Glomerular endothelial cell (primary cell): Measurements from ENCODE around the gene RBBP5. TPM values are rescaled to one million over a fixed set of nuclear protein-coding genes. Genes with fewer than 3 reads are reported as not detected.

ENCODE experiments used
- DNase-seq: peaks from one replicate; pipeline ENCODE4 v3.0.0-alpha.2; 2011; ENCODE audit warnings: low read depth, low spot score; ENCODE audit errors: extremely low read depth
- total RNA-seq: library from RNA; depleted of rRNA; stranded (reverse); fragments of >200 nt; gene quantifications from 2 replicates; pipeline ENCODE4 v1.2.3, GENCODE V29; 2015

RBBP5 gene
- total RNA-seq, 1 donor from 2014 or later, result 14.5 TPM

DNA sequence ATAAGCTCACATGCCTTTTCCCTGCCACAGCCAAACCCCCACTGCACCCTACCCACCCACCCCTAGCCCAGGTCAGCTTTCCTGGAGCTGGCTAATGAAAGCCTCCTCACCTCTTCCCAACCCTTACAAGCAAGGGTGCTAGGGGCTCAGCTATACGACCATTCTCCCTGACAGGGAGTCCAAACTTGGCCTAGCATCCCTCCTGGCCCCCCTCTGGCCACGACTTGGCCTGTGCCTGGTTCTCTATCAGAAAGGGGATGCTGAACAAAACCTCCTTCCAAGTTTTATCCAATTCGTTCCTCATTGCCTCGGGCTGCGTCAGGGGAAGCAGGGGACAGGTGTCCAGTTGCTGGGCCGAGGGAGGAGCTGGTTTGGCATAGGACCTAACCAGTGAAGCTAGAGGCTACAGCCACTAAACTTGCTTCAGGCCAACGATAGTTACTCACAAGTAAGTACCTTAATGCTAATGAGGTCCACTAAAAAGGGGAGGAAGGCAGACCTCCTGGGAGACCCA lies 46.1 kb downstream of the RBBP5 start:
- no peak for DNase-seq

- no peak for DNase-seq
These were observed 47.3 kb downstream of the RBBP5 start for GRCh38 chr1:205074513-205074912.

GRCh38 chr1:205074084-205074483 lies 47.7 kb downstream of the RBBP5 start:
- no peak for DNase-seq

GRCh38 chr1:205073511-205073910 lies 48.3 kb downstream of the RBBP5 start:
- DNase-seq, result no peak

GRCh38 chr1:205072881-205073280 lies 48.9 kb downstream of the RBBP5 start:
- DNase-seq, result no peak

- DNase-seq, result no peak
These were observed 49.5 kb downstream of the RBBP5 start for GRCh38 chr1:205072286-205072685.

- no peak for DNase-seq
These were observed 50.0 kb downstream of the RBBP5 start for GRCh38 chr1:205071801-205072200.

- DNase-seq, result no peak
These were observed 50.8 kb downstream of the RBBP5 start for GRCh38 chr1:205071028-205071409.

DNA sequence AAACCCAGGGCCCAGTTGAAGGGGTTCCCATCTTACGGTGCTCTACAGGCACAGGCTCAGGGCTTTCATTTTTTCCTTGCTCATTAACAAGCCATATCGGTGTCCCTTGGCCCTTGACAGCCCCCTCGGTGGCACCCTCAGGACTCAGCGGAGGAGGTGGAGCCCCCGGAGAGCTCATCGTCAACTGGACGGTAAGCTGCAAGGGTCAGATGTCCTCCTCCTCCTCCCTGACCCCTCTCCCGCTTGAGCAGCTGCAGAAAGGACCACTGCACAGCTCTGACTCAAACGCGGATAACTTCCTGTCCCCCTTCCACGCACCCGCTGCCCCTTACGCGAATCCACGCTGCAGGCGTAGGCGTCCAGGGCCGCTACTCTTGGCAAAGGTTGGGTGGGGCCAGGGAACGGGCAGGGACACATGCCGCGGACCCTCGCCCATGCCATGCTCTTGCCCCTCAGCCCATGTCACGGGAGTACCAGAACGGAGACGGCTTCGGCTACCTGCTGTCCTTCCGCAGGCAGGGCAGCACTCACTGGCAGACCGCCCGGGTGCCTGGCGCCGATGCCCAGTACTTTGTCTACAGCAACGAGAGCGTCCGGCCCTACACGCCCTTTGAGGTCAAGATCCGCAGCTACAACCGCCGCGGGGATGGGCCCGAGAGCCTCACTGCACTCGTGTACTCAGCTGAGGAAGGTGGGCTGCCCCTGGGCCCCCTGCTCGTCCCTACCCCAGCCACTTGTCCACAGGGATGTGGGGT lies 52.2 kb downstream of the RBBP5 start:
- DNase-seq, result no peak

- DNase-seq, result no peak
These were observed 53.2 kb downstream of the RBBP5 start for GRCh38 chr1:205068457-205069040.

DNA sequence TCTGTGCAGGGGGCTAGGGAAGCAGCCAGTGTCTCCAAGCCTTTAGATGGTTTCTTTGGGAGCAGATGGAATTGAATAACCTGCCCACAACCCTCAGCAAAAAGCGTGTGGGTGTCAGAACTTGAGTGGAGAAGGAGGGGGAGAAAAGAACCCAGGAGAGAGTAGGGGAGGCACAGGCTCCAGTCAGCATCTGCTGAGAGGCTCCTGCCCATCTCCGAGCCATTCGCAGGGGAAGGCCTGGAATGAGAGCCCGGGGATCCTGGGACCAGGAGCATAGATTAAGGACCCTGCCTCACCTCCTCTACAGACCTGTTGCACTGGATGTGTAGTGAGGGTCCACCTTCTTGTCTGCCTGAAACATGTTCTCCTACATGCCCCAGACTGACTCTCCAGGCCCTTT lies 53.8 kb downstream of the RBBP5 start:
- no peak for DNase-seq

DNA sequence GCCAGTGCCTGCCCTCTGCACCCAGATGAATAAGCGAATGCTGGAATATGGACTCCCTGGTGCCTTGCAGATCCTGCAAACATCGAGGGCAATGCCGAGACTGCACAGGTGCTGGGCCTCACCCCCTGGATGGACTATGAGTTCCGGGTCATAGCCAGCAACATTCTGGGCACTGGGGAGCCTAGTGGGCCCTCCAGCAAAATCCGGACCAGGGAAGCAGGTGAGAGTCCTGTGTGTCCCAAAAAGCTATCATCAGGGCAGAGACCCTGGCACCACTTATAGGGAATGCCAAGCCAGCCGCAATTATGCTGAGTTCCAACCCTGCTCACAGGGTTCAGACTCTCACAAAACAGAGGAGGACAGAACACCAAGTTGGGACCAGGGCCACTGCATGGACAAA lies 54.7 kb downstream of the RBBP5 start:
- DNase-seq, result no peak

DNA sequence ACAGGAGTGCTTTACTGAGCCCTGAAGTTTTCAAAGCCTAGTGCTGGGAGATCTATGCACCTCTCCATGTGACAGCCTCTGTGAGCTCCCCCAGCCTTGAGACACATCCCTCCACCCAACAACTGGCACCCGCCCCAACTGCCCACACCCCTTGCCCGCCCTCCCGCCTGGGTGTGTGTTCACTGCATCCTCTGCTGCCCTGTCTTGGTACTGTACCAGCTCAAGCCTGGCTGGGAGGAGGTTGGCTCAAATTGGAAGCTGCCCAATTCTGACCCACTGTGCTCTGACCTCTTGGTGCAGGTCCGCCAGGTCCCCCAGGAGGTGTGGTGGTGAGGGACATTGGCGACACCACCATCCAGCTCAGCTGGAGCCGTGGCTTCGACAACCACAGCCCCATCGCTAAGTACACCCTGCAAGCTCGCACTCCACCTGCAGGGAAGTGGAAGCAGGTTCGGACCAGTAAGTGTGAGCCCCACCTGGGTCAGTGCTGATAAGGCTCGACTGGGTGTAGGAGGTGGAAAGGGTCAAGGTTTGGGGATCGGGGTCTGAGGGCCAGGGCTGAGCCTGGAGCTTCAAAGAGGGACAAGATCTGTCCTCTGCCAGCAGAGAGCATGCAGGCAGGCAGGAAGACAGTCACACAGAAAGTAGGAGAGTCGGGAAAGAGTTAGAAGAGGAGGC lies 55.5 kb downstream of the RBBP5 start:
- DNase-seq, result no peak

DNA sequence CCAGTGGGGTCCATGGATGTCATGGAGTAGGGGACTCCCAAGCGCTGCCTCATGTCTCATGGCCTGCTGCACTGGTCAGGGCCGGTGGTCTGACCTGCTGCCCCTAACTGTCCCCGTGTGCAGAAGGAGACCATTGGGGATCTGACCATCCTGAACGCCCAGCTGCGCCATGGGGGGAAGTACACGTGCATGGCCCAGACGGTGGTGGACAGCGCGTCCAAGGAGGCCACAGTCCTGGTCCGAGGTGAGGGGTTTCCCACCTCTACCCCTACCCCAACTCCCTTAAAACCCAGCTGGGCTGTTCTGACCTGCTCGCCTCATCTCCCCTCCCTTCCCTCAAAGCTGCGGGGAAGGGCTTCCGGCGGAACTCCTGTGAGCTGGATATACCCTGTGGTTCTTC lies 56.1 kb downstream of the RBBP5 start:
- no peak for DNase-seq

GRCh38 chr1:205064741-205065316 lies 56.9 kb downstream of the RBBP5 start:
- DNase-seq, result no peak

DNA sequence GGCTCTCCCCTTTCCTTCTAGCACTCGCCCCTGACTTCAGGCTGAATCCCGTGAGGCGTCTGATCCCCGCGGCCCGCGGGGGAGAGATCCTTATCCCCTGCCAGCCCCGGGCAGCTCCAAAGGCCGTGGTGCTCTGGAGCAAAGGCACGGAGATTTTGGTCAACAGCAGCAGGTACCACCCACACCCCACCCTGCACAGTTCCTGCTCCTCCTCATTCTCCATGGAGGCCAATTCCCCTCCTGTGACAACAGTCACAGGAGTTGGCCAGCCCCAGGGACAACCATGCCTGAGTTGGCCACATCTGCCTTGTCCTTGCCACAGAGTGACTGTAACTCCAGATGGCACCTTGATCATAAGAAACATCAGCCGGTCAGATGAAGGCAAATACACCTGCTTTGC lies 57.5 kb downstream of the RBBP5 start:
- no peak for DNase-seq

- DNase-seq, result no peak
These were observed 58.9 kb downstream of the RBBP5 start for GRCh38 chr1:205062895-205063294.

GRCh38 chr1:205062319-205062718 lies 59.5 kb downstream of the RBBP5 start:
- DNase-seq, result no peak

DNA sequence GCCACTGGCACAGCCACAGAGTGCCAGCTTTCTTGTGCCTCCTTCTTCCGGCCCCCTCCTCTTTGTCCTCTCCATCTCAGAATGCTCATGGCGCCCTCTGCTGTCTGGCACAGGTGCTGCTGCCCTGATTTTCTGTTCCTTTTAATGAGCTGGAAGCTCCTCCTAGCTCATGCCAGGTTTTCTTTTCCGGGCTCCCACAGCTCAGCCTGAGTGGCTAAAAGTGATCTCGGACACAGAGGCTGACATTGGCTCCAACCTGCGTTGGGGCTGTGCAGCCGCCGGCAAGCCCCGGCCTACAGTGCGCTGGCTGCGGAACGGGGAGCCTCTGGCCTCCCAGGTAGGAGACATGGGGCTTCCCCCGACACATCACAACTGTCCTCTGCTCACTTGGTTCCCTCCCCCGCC lies 60.1 kb downstream of the RBBP5 start:
- DNase-seq, result peak; percentile 20

DNA sequence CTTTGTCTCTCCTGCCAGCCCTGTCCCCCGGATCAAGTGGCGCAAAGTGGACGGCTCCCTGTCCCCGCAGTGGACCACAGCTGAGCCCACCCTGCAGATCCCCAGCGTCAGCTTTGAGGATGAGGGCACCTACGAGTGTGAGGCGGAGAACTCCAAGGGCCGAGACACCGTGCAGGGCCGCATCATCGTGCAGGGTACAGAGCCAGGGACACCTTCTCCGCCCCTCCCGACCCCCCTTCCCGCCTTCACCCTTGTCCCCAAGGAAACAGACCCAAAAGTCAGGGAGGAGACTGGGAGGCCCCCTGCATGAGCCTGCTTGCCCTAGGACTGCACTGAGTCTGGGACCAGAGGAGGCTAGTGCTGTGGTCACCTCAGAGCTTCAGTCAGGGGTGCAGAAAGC lies 60.6 kb downstream of the RBBP5 start:
- no peak for DNase-seq

GRCh38 chr1:205060746-205061145 lies 61.0 kb downstream of the RBBP5 start:
- DNase-seq, result no peak

DNA sequence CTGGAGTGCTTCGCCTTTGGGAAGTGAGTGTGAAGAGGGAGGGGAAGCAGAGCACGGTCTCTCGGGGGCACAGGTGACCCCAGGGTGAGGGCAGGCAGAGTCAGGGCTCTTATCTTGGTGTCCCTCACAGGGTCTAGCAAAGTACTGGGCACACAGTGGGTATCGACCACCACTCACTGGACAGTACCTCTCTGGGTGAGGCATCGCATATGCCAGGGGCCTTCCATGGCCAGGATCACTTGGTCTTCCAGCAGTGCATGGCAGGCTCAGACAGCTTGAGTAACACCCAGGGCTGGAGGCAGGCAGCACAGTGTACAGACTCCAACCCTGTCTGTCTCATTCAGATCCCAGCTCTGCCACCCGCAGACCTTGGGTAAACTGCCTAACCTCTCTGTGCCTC lies 62.1 kb downstream of the RBBP5 start:
- no peak for DNase-seq
